NCI-H748 (cell line): Measurements from ENCODE around the gene MEG3.

ENCODE experiments used
- DNase-seq: peaks from one replicate; lab custom pipeline; 2025; ENCODE audit not compliant: unreplicated experiment; lab: John Stamatoyannopoulos, UW

The MEG3 gene

GRCh38 chr14:100862277-100862676 lies 36.4 kb downstream of the MEG3 start:
- DNase-seq = no peak

- DNase-seq = no peak
These were observed 36.9 kb downstream of the MEG3 start for GRCh38 chr14:100862793-100863192.

GRCh38 chr14:100864206-100864605 lies 38.3 kb downstream of the MEG3 start:
- DNase-seq = no peak

- no peak for DNase-seq
These were observed 39.2 kb downstream of the MEG3 start for GRCh38 chr14:100864960-100865681.

GRCh38 chr14:100865682-100866591 lies 40.0 kb downstream of the MEG3 start:
- DNase-seq = no peak

GRCh38 chr14:100866666-100867630 lies 41.0 kb downstream of the MEG3 start:
- DNase-seq = no peak

- DNase-seq = no peak
These were observed 41.9 kb downstream of the MEG3 start for GRCh38 chr14:100867631-100868315.

GRCh38 chr14:100868621-100869370 lies 42.9 kb downstream of the MEG3 start:
- DNase-seq = no peak

GRCh38 chr14:100871234-100872186 lies 45.6 kb downstream of the MEG3 start:
- no peak for DNase-seq

- no peak for DNase-seq
These were observed 46.6 kb downstream of the MEG3 start for GRCh38 chr14:100872259-100873095.

- DNase-seq = no peak
These were observed 47.2 kb downstream of the MEG3 start for GRCh38 chr14:100873096-100873482.

- no peak for DNase-seq
These were observed 48.1 kb downstream of the MEG3 start for GRCh38 chr14:100874051-100874410.

GRCh38 chr14:100874411-100875091 lies 48.6 kb downstream of the MEG3 start:
- DNase-seq = no peak

GRCh38 chr14:100875126-100875525 lies 49.2 kb downstream of the MEG3 start:
- no peak for DNase-seq

GRCh38 chr14:100875861-100876590 lies 50.1 kb downstream of the MEG3 start:
- DNase-seq = no peak

- DNase-seq = no peak
These were observed 52.6 kb downstream of the MEG3 start for GRCh38 chr14:100878271-100879146.
